Keratinocyte (primary cell): ENCODE data around the gene TXK. TPM values are rescaled to one million over a fixed set of nuclear protein-coding genes. Genes with fewer than 3 reads are reported as not detected.

Experiments used
- DNase-seq: peaks from one replicate; pipeline ENCODE4 v3.0.0-alpha.2; 2011; ENCODE audit warnings: low read depth, missing footprints, low spot score
- FAIRE-seq: peaks from 2 replicates; lab custom pipeline; 2011; peaks lifted over from hg19 to GRCh38; lab: Jason Lieb, UNC
- H2AFZ ChIP-seq: 2 replicates; pipeline ENCODE4 v1.6.0; 2012; ENCODE audit warnings: low read length, control low read depth, inconsistent platforms; ENCODE audit not compliant: control insufficient read depth
- H3K27ac ChIP-seq: 2 replicates; pipeline ENCODE4 v1.5.1; 2011; ENCODE audit warnings: low read length; ENCODE audit not compliant: control insufficient read depth, insufficient read depth
- H3K27me3 ChIP-seq: 3 replicates; pipeline ENCODE4 v1.6.0; 2011; ENCODE audit warnings: low read length; ENCODE audit not compliant: control insufficient read depth, insufficient read depth; ENCODE audit errors: extremely low read depth
- H3K36me3 ChIP-seq, 2 experiments: 2 replicates in 1 of 2; 3 replicates in 1 of 2; pipeline ENCODE4 v1.5.1; 2011; ENCODE audit warnings: low read length in 2 of 2, mild to moderate bottlenecking in 1 of 2; ENCODE audit not compliant: control insufficient read depth in 2 of 2, insufficient read depth in 2 of 2; ENCODE audit errors: extremely low read depth in 1 of 2
- H3K4me1 ChIP-seq: 3 replicates; pipeline ENCODE4 v1.5.1; 2011; ENCODE audit warnings: low read length; ENCODE audit not compliant: control insufficient read depth, insufficient read depth; ENCODE audit errors: extremely low read depth
- H3K4me2 ChIP-seq: 3 replicates; pipeline ENCODE4 v1.6.0; 2011; ENCODE audit warnings: low read depth, low read length; ENCODE audit not compliant: control insufficient read depth, insufficient read depth; ENCODE audit errors: extremely low read depth
- H3K4me3 ChIP-seq, 3 experiments: fragments of 200-600 bp in 1 of 3; sonication (generic) in 1 of 3; 2 replicates in 2 of 3; 3 replicates in 1 of 3; pipeline ENCODE4 v1.5.1; 2011 to 2016; ENCODE audit warnings: low read length in 3 of 3, mild to moderate bottlenecking in 3 of 3, control low read depth in 2 of 3, inconsistent platforms in 1 of 3, low read depth in 1 of 3, mixed read lengths in 1 of 3, mixed run types in 1 of 3, moderate library complexity in 1 of 3; ENCODE audit not compliant: control insufficient read depth in 2 of 3, insufficient read depth in 2 of 3; ENCODE audit errors: extremely low read depth in 1 of 3
- H3K79me2 ChIP-seq: 2 replicates; pipeline ENCODE4 v1.6.0; 2012; ENCODE audit warnings: low read length; ENCODE audit not compliant: control insufficient read depth, insufficient read depth
- H3K9ac ChIP-seq: 3 replicates; pipeline ENCODE4 v1.6.0; 2011; ENCODE audit warnings: low read length; ENCODE audit not compliant: control insufficient read depth, insufficient read depth; ENCODE audit errors: extremely low read depth
- H3K9me1 ChIP-seq: 3 replicates; pipeline ENCODE4 v1.6.0; 2011; ENCODE audit warnings: low read length; ENCODE audit not compliant: control insufficient read depth, insufficient read depth; ENCODE audit errors: extremely low read depth
- H3K9me3 ChIP-seq: 2 replicates; pipeline ENCODE4 v1.5.1; 2012; ENCODE audit warnings: low read depth, low read length; ENCODE audit not compliant: control insufficient read depth
- H4K20me1 ChIP-seq: 3 replicates; pipeline ENCODE4 v1.6.0; 2011; ENCODE audit warnings: low read length; ENCODE audit not compliant: control insufficient read depth, insufficient read depth; ENCODE audit errors: extremely low read depth
- EZH2 ChIP-seq: IDR thresholded peaks from one replicate; pipeline ENCODE4 v1.6.1; 2012; ENCODE audit warnings: inconsistent platforms, mild to moderate bottlenecking, low read length, moderate library complexity
- dilution Hi-C: fragments of 300-500 bp; cut with MboI; formaldehyde crosslinking; loops from one replicate; pipeline ENCODE4 v1.7.0; 2020; ENCODE audit warnings: low sequenced_read_pairs; ENCODE audit not compliant: extremely low pct_ligation_motif_present
- polyA plus RNA-seq, 5 experiments: library from polyadenylated mRNA; depleted of rRNA in 3 of 5; stranded (reverse) in 3 of 5; stranded (forward) in 1 of 5; unstranded in 1 of 5; fragments of >200 nt; gene quantifications; 1 replicate in 1 of 5; 2 replicates in 3 of 5; 3 replicates in 1 of 5; pipeline versions ENCODE4 v1.2.1 to v1.2.3, GENCODE V29; 2011 to 2012; ENCODE audit warnings: missing spikeins in 2 of 5, low read depth in 1 of 5, low replicate concordance in 1 of 5
- TF ChIP-seq, protein P1 (sequence below), 3 experiments: IDR thresholded peaks in 1 of 3; conservative IDR thresholded peaks in 1 of 3; optimal IDR thresholded peaks in 1 of 3; 2 replicates in 2 of 3; 3 replicates in 1 of 3; pipeline versions ENCODE3 to v1.5.1; 2011; ENCODE audit warnings: low read length in 3 of 3, mild to moderate bottlenecking in 3 of 3, moderate library complexity in 2 of 3, control low read depth in 1 of 3, inconsistent platforms in 1 of 3; ENCODE audit not compliant: insufficient read depth in 2 of 3; ENCODE audit errors: extremely low read depth in 1 of 3

TXK gene
- polyA plus RNA-seq, 1 donor (not counting 4 experiments of a cell fraction or from before 2014, with no cell fraction given), result 0.12 TPM

DNA sequence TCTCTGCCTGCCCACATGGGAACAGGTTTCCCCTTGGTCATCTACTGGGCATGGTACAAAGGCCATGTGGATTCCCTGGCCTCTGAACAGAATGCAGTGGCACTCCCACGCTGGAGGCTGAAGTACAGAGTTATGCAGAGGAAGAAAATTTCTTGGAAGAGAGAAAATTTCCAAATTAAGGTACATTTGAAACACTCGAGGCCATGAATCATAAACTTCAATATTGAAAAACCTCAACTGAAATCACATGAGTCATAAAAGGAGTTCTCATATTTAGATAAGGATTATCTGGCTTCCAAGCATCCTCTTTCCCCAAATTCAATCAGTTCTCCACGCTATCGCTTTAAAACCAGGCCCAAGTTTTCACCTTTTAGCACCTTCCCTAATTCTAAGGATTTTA lies 28.1 kb upstream of the TXK start:
- Histone ChIP-seq H3K36me3 (no peaks in the 10 kb centered on the region), H3K4me2 (no peak overlapping the region), H3K4me1 (peaks cover 5% of the 10 kb centered on the region), H3K4me3 (no peak overlapping the region), H3K79me2 (no peaks in the 10 kb centered on the region), H3K27me3 (no peaks in the 10 kb centered on the region), H4K20me1 (no peaks in the 10 kb centered on the region), H3K9me1 (no peaks in the 10 kb centered on the region), H2AFZ (no peak overlapping the region), H3K27ac (no peak overlapping the region), H3K9ac (no peak overlapping the region), H3K9me3 (no peaks in the 10 kb centered on the region)
- FAIRE-seq (no peak), DNase-seq (no peak)
- dilution Hi-C loops, result no loop called here
- no peak for TF ChIP-seq EZH2

DNA sequence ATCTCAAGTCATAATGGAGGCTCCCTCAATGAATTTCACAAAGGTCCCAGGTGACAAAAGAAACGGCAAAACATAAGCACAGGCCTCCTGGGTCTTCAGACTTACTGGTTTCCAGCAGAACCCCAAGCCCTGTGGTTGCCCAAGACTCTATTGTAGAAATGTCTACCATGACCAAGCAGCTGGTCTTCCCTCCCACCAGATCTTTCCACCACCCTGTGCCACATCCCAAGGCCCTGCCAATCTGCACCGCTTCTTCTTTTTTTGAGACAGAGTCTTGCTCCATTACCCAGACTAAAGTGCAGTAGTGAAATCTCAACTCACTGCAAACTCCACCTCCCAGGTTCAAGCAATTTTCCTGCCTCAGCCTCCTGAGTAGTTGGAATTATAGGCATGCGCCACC lies 23.2 kb upstream of the TXK start:
- H3K9me1 ChIP-seq, result no peaks in the 10 kb centered on the region
- TF ChIP-seq EZH2, result no peak
- TF ChIP-seq, protein P1, sequence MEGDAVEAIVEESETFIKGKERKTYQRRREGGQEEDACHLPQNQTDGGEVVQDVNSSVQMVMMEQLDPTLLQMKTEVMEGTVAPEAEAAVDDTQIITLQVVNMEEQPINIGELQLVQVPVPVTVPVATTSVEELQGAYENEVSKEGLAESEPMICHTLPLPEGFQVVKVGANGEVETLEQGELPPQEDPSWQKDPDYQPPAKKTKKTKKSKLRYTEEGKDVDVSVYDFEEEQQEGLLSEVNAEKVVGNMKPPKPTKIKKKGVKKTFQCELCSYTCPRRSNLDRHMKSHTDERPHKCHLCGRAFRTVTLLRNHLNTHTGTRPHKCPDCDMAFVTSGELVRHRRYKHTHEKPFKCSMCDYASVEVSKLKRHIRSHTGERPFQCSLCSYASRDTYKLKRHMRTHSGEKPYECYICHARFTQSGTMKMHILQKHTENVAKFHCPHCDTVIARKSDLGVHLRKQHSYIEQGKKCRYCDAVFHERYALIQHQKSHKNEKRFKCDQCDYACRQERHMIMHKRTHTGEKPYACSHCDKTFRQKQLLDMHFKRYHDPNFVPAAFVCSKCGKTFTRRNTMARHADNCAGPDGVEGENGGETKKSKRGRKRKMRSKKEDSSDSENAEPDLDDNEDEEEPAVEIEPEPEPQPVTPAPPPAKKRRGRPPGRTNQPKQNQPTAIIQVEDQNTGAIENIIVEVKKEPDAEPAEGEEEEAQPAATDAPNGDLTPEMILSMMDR (optimal IDR thresholded peaks at IDR 0.05 in 1 of 3, IDR thresholded peaks at IDR 0.05 in 1 of 3, conservative IDR thresholded peaks at IDR 0.05 in 1 of 3; ENCODE audit: extremely low read depth in 1 of 3, insufficient read depth in 2 of 3, low read length in 3 of 3), result no peak
- H3K36me3 ChIP-seq, result no peaks in the 10 kb centered on the region
- DNase-seq (no peak), FAIRE-seq (no peak)
- no peak overlapping the region for H3K27ac ChIP-seq
- no peak overlapping the region for H2AFZ ChIP-seq
- peaks cover 4% of the 10 kb centered on the region for H3K4me1 ChIP-seq
- dilution Hi-C loops, result no loop called here
- no peaks in the 10 kb centered on the region for H3K79me2 ChIP-seq
- H3K4me2 ChIP-seq, result no peak overlapping the region
- no peaks in the 10 kb centered on the region for H3K27me3 ChIP-seq
- no peaks in the 10 kb centered on the region for H4K20me1 ChIP-seq
- H3K9me3 ChIP-seq, result no peaks in the 10 kb centered on the region
- no peak overlapping the region for H3K4me3 ChIP-seq
- H3K9ac ChIP-seq, result no peak overlapping the region

DNA sequence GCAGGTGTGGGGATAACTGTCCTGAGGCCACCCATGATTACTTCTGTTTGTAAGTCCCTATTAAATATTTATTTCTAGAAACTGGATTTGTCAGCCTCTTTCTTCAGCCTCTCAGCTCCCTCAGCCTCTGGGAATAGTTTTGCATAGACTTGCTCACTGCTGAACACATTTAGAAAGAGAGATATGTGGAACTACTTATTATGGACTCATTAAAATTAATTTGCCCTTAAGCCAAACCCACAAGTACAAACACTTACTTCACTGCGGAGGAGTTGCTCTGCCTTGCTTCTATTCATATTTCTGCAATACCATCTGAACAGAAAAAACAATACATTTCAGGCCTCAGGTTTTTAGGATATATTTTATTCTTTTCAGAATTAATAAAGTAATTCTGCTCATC lies 22.4 kb upstream of the TXK start:
- FAIRE-seq (no peak), DNase-seq (no peak)
- Histone ChIP-seq H3K36me3 (no peaks in the 10 kb centered on the region), H2AFZ (no peak overlapping the region), H4K20me1 (no peaks in the 10 kb centered on the region), H3K79me2 (no peaks in the 10 kb centered on the region), H3K4me1 (no peaks in the 10 kb centered on the region), H3K27ac (no peak overlapping the region), H3K27me3 (no peaks in the 10 kb centered on the region), H3K4me3 (no peak overlapping the region), H3K9me1 (no peaks in the 10 kb centered on the region), H3K9ac (no peak overlapping the region), H3K9me3 (no peaks in the 10 kb centered on the region), H3K4me2 (no peak overlapping the region)
- TF ChIP-seq EZH2, result no peak
- dilution Hi-C loops, result no loop called here
